ENCODE results near the gene AATF.

AATF gene

GRCh38 chr17:36977568-36977967 is 28.8 kb downstream of the AATF start:
- no peak for TF ChIP-seq CTCF (IDR thresholded peaks at IDR 0.05; ENCODE audit: low read depth, low read length)
- no peak for TF ChIP-seq POLR2A (IDR thresholded peaks at IDR 0.05; ENCODE audit: extremely low read depth, insufficient read length)
- TF ChIP-seq, protein P1, sequence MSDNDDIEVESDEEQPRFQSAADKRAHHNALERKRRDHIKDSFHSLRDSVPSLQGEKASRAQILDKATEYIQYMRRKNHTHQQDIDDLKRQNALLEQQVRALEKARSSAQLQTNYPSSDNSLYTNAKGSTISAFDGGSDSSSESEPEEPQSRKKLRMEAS (IDR thresholded peaks at IDR 0.05; ENCODE audit: low read depth, low read length) = no peak
- no peak for TF ChIP-seq MYC (IDR thresholded peaks at IDR 0.05; ENCODE audit: low read depth, low read length)
- H3K4me3 ChIP-seq (ENCODE audit: low read depth, low read length) = no peak overlapping the region
- DNase-seq (ENCODE audit: low read depth) = no peak

GRCh38 chr17:36978810-36979564 is 30.2 kb downstream of the AATF start:
- TF ChIP-seq POLR2A (IDR thresholded peaks at IDR 0.05; ENCODE audit: extremely low read depth, insufficient read length) (no peak), MYC (IDR thresholded peaks at IDR 0.05; ENCODE audit: low read depth, low read length) (no peak), CTCF (IDR thresholded peaks at IDR 0.05; ENCODE audit: low read depth, low read length) (no peak)
- TF ChIP-seq, protein P1 (IDR thresholded peaks at IDR 0.05; ENCODE audit: low read depth, low read length) = no peak
- no peak overlapping the region for H3K4me3 ChIP-seq (ENCODE audit: low read depth, low read length)
- no peak for DNase-seq (ENCODE audit: low read depth)

- DNase-seq (ENCODE audit: low read depth) = no peak
- no peak for TF ChIP-seq CTCF (IDR thresholded peaks at IDR 0.05; ENCODE audit: low read depth, low read length)
- no peak for TF ChIP-seq MYC (IDR thresholded peaks at IDR 0.05; ENCODE audit: low read depth, low read length)
- TF ChIP-seq POLR2A (IDR thresholded peaks at IDR 0.05; ENCODE audit: extremely low read depth, insufficient read length) = no peak
- TF ChIP-seq, protein P1 (IDR thresholded peaks at IDR 0.05; ENCODE audit: low read depth, low read length) = no peak
- no peak overlapping the region for H3K4me3 ChIP-seq (ENCODE audit: low read depth, low read length)
Measured at GRCh38 chr17:36979565-36979941, 30.8 kb downstream of the AATF start.

DNA sequence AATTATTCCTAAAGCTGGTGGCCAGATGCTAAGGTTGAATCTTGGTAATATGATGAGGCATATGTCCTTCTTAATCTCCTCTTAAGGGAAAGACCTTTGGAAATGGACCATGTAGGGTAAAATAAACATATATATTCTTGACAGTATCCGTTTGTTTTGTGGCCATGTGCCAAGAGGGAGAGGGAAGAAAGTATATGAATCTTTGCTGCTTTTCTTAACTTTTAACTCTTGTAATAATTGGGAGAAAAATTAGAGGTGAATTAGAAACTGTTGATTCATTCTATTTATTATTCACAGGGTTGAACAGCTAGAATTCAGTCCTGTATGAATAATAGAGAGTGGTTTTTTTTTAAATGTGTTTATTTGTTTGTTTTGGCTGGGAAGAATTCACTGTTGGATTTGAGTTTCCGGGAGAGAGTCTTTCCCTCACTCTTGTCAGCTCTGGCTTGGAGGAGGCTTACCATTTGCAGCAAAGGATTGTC is 31.6 kb downstream of the AATF start:
- DNase-seq (ENCODE audit: low read depth) = no peak
- TF ChIP-seq MYC (IDR thresholded peaks at IDR 0.05; ENCODE audit: low read depth, low read length) (no peak), CTCF (IDR thresholded peaks at IDR 0.05; ENCODE audit: low read depth, low read length) (no peak), POLR2A (IDR thresholded peaks at IDR 0.05; ENCODE audit: extremely low read depth, insufficient read length) (no peak)
- TF ChIP-seq, protein P1 (IDR thresholded peaks at IDR 0.05; ENCODE audit: low read depth, low read length) = no peak
- H3K4me3 ChIP-seq (ENCODE audit: low read depth, low read length) = no peak overlapping the region

DNA sequence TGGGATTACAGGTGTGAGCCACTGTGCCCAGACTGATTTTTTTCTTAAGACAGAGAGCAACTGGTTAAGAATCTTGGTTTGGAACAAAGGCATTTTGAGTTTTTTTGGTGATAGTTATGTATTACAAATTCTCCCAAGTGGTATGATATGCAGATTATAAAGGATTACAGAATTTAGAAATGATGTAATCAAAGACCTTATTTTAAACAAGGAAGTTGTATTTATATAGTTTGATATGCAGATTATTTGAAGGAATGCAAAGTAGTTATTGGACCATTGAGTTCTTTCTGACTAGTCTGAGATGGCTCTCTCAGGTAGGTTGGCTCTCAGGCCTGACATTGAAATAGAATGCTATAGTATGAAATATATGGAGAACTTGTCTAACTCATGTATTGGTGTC is 34.9 kb downstream of the AATF start:
- no peak for DNase-seq (ENCODE audit: low read depth)
- TF ChIP-seq MYC (IDR thresholded peaks at IDR 0.05; ENCODE audit: low read depth, low read length) = no peak
- no peak for TF ChIP-seq POLR2A (IDR thresholded peaks at IDR 0.05; ENCODE audit: extremely low read depth, insufficient read length)
- TF ChIP-seq CTCF (IDR thresholded peaks at IDR 0.05; ENCODE audit: low read depth, low read length) = no peak
- TF ChIP-seq, protein P1 (IDR thresholded peaks at IDR 0.05; ENCODE audit: low read depth, low read length) = no peak
- no peak overlapping the region for H3K4me3 ChIP-seq (ENCODE audit: low read depth, low read length)

All from NB4 (cell line).